ENCODE data around the gene C1orf210. TPM values are rescaled to one million over a fixed set of nuclear protein-coding genes. Genes with fewer than 3 reads are reported as not detected.

The C1orf210 gene
- total RNA-seq, 1 experiment from 2014 or later: 5.9 TPM

- Histone ChIP-seq H3T11ph (ENCODE audit: low read length) (no peak overlapping the region), H3K4me2 (ENCODE audit: insufficient read depth, insufficient read length, low read length) (no peak overlapping the region), H2AFZ (ENCODE audit: low read length) (no peak overlapping the region), H3K79me2 (ENCODE audit: insufficient read depth, low read length) (no peaks in the 10 kb centered on the region), H3K23ac (ENCODE audit: insufficient read length, low read depth, low read length) (no peak overlapping the region), H3K14ac (ENCODE audit: insufficient read depth, low read length) (no peak overlapping the region), H4K20me1 (ENCODE audit: control insufficient read depth, insufficient read depth, insufficient read length) (no peaks in the 10 kb centered on the region), H3K4ac (ENCODE audit: low read depth, low read length) (no peak overlapping the region), H4K8ac (replicated peaks; ENCODE audit: insufficient read length, low read depth, low read length) (no peak overlapping the region), H2BK20ac (ENCODE audit: low read depth, low read length, poor library complexity, severe bottlenecking) (no peak overlapping the region), H3K9ac (ENCODE audit: extremely low read depth, insufficient read length, low read length) (no peak overlapping the region), H3K27ac (ENCODE audit: insufficient read length, low read depth, low read length) (no peak overlapping the region), H3K9me3 (ENCODE audit: control insufficient read depth, low read depth, low read length) (peaks cover 10% of the 10 kb centered on the region), H2BK15ac (ENCODE audit: low read depth, low read length) (no peak overlapping the region), H4K5ac (ENCODE audit: insufficient read length, low read depth, low read length) (no peak overlapping the region), H2BK120ac (ENCODE audit: low read depth, low read length, poor library complexity, severe bottlenecking) (no peak overlapping the region), H3K27me3 (ENCODE audit: insufficient read depth, low read length) (no peaks in the 10 kb centered on the region), H3K56ac (ENCODE audit: insufficient read length, low read depth, low read length) (no peak overlapping the region), H3K4me1 (ENCODE audit: insufficient read depth, low read length) (peaks cover 3% of the 10 kb centered on the region; the same call in 1 of the 2 replicates), H2BK5ac (ENCODE audit: insufficient read length, low read length) (no peak overlapping the region), H3K23me2 (ENCODE audit: insufficient read length, low read depth, low read length, poor library complexity, severe bottlenecking) (no peaks in the 10 kb centered on the region), H3K79me1 (ENCODE audit: insufficient read depth, low read depth, low read length, poor library complexity, severe bottlenecking) (no peaks in the 10 kb centered on the region), H2AK5ac (ENCODE audit: insufficient read length, low read length) (no peak overlapping the region), H2BK12ac (ENCODE audit: insufficient read length, low read depth, low read length) (no peak overlapping the region), H4K91ac (ENCODE audit: insufficient read length, low read depth, low read length) (no peak overlapping the region), H3K18ac (ENCODE audit: insufficient read length, low read depth, low read length) (no peak overlapping the region)
- DNase-seq: no peak
- H3K4me3 Mint-ChIP-seq: no peak overlapping the region
- H3K27me3 Mint-ChIP-seq (ENCODE audit: low read depth): peaks cover 3% of the 10 kb centered on the region; the same call in 1 of the 2 replicates
- no CpG with 5 or more reads among the region's 6 CpGs for WGBS (ENCODE audit: extremely low coverage, insufficient read length, low lambda C conversion rate)
- no peak overlapping the region for H3K27ac Mint-ChIP-seq
- TF ChIP-seq CTCF (conservative IDR thresholded peaks at IDR 0.05): no peak
- H3K36me3 Mint-ChIP-seq (ENCODE audit: insufficient read depth in 1 of 3, low read depth in 3 of 3): peaks cover 8 to 19% (median 12%) of the 10 kb centered on the region in 3 experiments
- peaks cover 42 to 55% of the 10 kb centered on the region in 2 experiments for H3K9me3 Mint-ChIP-seq
- H3K4me1 Mint-ChIP-seq: peaks cover 0 to 1% of the 10 kb centered on the region in 2 experiments; a peak in 2 of 4 replicates
Measured at GRCh38 chr1:43243299-43243698, 42.1 kb downstream of the C1orf210 start.

All from H9 (cell line).